SIG-M5 (cell line): Measurements from ENCODE around the gene MYO18B.

Experiments
- DNase-seq: peaks from one replicate; lab custom pipeline; 2025; lab: John Stamatoyannopoulos, UW

MYO18B gene

GRCh38 chr22:25714070-25714469 lies 27.9 kb upstream of the MYO18B start:
- DNase-seq, result no peak

- no peak for DNase-seq
Observed at GRCh38 chr22:25714739-25715138, 27.2 kb upstream of the MYO18B start.

- no peak for DNase-seq
Observed at GRCh38 chr22:25716637-25717036, 25.4 kb upstream of the MYO18B start.

GRCh38 chr22:25718135-25718840 lies 23.7 kb upstream of the MYO18B start:
- no peak for DNase-seq

- DNase-seq, result no peak
Observed at GRCh38 chr22:25722223-25722622, 19.8 kb upstream of the MYO18B start.

- DNase-seq, result no peak
Observed at GRCh38 chr22:25722626-25723025, 19.4 kb upstream of the MYO18B start.

- no peak for DNase-seq
Observed at GRCh38 chr22:25726241-25726640, 15.7 kb upstream of the MYO18B start.

GRCh38 chr22:25728071-25728470 lies 13.9 kb upstream of the MYO18B start:
- no peak for DNase-seq

- no peak for DNase-seq
Observed at GRCh38 chr22:25729016-25729995, 12.7 kb upstream of the MYO18B start.

GRCh38 chr22:25735650-25736049 lies 6.3 kb upstream of the MYO18B start:
- DNase-seq, result no peak

- DNase-seq, result no peak
Observed at GRCh38 chr22:25736378-25737011, 5.5 kb upstream of the MYO18B start.

GRCh38 chr22:25739659-25740344 lies 2.2 kb upstream of the MYO18B start:
- no peak for DNase-seq

GRCh38 chr22:25742918-25743708 lies 1.1 kb downstream of the MYO18B start:
- DNase-seq, result no peak

- DNase-seq, result no peak
Observed at GRCh38 chr22:25744694-25745093, 2.7 kb downstream of the MYO18B start.

- no peak for DNase-seq
Observed at GRCh38 chr22:25745341-25746011, 3.5 kb downstream of the MYO18B start.

- DNase-seq, result no peak
Observed at GRCh38 chr22:25746012-25746373, 4.0 kb downstream of the MYO18B start.

GRCh38 chr22:25747245-25747944 lies 5.4 kb downstream of the MYO18B start:
- DNase-seq, result no peak

GRCh38 chr22:25748140-25748539 lies 6.2 kb downstream of the MYO18B start:
- DNase-seq, result no peak

GRCh38 chr22:25748704-25749103 lies 6.7 kb downstream of the MYO18B start:
- DNase-seq, result no peak
